Subcutaneous abdominal adipose tissue (tissue), 5 donors: ENCODE measurements around the gene GNAI1.

Source experiments
- H3K27ac ChIP-seq: one replicate; pipeline ENCODE4 v1.7.0; 2013; ENCODE audit warnings: low read depth, mild to moderate bottlenecking, inconsistent platforms, low read length, moderate library complexity
- H3K27me3 ChIP-seq, 5 donors: one replicate each; pipeline ENCODE4 v1.7.0; 2013; ENCODE audit warnings: low read length in 5 of 5, inconsistent platforms in 1 of 5; ENCODE audit not compliant: control insufficient read depth in 5 of 5, insufficient read depth in 4 of 5
- H3K36me3 ChIP-seq, 5 donors: one replicate each; pipeline ENCODE4 v1.7.0; 2013; ENCODE audit warnings: low read length in 5 of 5; ENCODE audit not compliant: control insufficient read depth in 5 of 5, insufficient read depth in 5 of 5
- H3K4me1 ChIP-seq, 5 donors: one replicate each; pipeline ENCODE4 v1.7.0; 2013; ENCODE audit warnings: low read length in 5 of 5, mild to moderate bottlenecking in 3 of 5, moderate library complexity in 1 of 5; ENCODE audit not compliant: control insufficient read depth in 5 of 5, insufficient read depth in 5 of 5
- H3K4me3 ChIP-seq, 5 donors: one replicate each; pipeline ENCODE4 v1.7.0; 2013; ENCODE audit warnings: low read length in 5 of 5, low read depth in 1 of 5
- H3K9ac ChIP-seq, 5 donors: one replicate each; pipeline ENCODE4 v1.7.0; 2013; ENCODE audit warnings: low read length in 5 of 5, mild to moderate bottlenecking in 4 of 5, moderate library complexity in 3 of 5
- H3K9me3 ChIP-seq, 5 donors: one replicate each; pipeline ENCODE4 v1.7.0; 2013; ENCODE audit warnings: low read length in 5 of 5; ENCODE audit not compliant: control insufficient read depth in 5 of 5
- donor health status: healthy.
- donor health status: healthy.
- donor health status: healthy.
- donor health status: healthy.
- donor health status: healthy.

Gene GNAI1

DNA sequence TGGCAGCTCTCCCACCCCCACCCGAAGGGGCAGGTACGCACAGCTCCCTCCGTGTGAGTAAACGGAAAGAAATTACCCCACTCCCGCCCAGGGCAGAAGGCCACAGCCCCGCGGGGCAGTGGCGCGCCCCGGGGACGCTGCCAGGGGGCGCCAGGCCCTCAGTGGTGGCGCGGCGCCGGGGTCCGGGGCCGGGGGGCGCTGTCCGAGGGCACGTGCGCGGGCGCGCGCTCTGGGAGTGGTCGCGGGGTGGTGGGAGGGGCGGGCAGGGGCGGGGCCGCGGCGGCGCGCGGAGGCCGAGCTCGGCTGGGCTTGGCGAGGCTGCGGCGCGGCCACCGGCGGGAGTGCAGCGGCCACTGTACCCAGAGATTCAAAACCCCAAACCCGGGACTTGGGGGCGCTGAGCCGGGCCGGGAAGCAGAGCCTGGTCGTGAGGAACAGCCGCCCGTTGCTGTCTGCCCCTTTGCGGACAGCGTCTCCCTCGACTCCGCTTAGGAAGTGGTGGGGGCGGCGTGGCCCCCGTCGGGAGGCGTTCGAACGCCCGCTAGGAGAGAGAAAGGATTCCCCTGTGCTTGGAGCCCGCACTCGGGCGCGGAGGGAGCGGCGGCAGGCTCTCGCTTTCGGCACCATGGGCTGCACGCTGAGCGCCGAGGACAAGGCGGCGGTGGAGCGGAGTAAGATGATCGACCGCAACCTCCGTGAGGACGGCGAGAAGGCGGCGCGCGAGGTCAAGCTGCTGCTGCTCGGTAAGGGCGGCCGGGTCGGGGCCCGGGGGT lies at the start of gene GNAI1:
GNAI1 (plus strand) TSS at position 296 of the 773 bp plus-strand sequence; CDS start at position 626, 330 bp downstream.
- no peaks in the 10 kb centered on the region for H3K27me3 ChIP-seq
- H3K36me3 ChIP-seq = no peaks in the 10 kb centered on the region
- H3K27ac ChIP-seq = peak within 1 kb of the TSS; percentile 98
- H3K4me1 ChIP-seq = peaks cover 4 to 42% (median 28%) of the 10 kb centered on the region in 5 donors
- peak within 1 kb of the TSS; percentile 82 to 94 (median 93) for H3K9ac ChIP-seq
- no peaks in the 10 kb centered on the region for H3K9me3 ChIP-seq
- peak within 1 kb of the TSS; percentile 85 to 98 (median 98) for H3K4me3 ChIP-seq

DNA sequence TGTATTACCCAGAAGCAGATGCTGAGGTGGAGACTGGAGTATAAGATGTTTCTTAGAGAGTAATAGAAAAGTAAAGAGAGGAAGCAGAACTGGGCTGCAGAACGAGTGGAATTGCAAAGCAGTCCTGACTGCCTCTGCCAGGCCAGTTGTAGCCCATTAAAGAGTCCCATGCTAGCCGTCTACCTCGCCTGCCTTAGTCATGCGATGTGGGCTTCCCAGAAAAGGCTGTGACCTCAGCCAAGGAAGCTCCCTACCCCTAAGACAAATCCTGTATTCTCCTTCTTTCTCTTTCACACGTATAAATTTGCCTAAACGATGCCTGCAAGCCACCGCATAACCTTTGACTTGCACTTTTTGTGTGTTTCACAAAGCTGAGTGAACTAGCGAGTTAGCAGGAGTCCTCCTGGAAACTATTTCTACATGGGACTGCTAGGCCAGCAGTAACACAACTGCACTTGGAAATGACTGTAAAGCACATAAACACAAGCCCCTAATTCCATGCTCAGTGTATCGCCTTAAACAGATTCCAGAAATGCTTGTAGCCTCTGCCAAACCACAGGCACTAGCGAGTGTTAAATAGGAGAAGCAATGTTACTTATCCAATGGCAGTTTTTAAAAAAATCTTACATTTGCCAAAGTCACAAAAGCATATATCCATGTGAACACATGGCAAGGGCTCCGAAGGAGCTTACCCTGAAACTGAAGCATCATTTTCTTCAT lies 47.4 kb upstream of the GNAI1 start:
- peak overlapping the region in 3 of 5 donors; percentile 15 to 34 (median 23) for H3K4me3 ChIP-seq
- H3K9ac ChIP-seq = peak overlapping the region in 3 of 5 donors; percentile 52 to 74 (median 59)
- no peaks in the 10 kb centered on the region for H3K27me3 ChIP-seq
- peaks cover 2 to 40% (median 21%) of the 10 kb centered on the region in 5 donors for H3K4me1 ChIP-seq
- no peaks in the 10 kb centered on the region for H3K36me3 ChIP-seq
- H3K9me3 ChIP-seq = peaks cover 0 to 7% (median 0%) of the 10 kb centered on the region in 5 donors
- H3K27ac ChIP-seq = peak overlapping the region; percentile 96

DNA sequence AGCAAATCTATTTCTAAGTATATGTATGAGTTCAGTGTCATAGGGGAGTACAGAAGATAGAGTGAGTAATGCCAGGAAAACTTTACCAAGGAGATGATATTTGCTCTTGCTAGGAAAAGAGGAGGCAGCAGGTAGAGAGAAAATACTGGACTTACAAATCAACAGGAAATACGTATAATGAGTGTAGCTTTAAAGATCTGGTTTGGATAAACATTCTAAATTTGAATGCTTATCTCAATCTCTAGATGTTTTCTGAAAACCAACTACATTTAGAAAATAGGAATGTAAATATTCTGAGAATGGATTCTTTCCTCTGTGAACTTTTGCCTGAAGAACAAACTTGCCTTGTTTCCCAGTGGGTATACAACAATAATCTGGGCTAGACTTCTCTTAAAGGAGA lies 46.9 kb upstream of the GNAI1 start:
- no peaks in the 10 kb centered on the region for H3K27me3 ChIP-seq
- no peaks in the 10 kb centered on the region for H3K36me3 ChIP-seq
- H3K27ac ChIP-seq = peak overlapping the region; percentile 96
- H3K9me3 ChIP-seq = peaks cover 0 to 7% (median 0%) of the 10 kb centered on the region in 5 donors
- H3K9ac ChIP-seq = peak overlapping the region; percentile 3 to 76 (median 52)
- H3K4me3 ChIP-seq = peak overlapping the region in 3 of 5 donors; percentile 15 to 34 (median 23)
- peaks cover 2 to 40% (median 21%) of the 10 kb centered on the region in 5 donors for H3K4me1 ChIP-seq

DNA sequence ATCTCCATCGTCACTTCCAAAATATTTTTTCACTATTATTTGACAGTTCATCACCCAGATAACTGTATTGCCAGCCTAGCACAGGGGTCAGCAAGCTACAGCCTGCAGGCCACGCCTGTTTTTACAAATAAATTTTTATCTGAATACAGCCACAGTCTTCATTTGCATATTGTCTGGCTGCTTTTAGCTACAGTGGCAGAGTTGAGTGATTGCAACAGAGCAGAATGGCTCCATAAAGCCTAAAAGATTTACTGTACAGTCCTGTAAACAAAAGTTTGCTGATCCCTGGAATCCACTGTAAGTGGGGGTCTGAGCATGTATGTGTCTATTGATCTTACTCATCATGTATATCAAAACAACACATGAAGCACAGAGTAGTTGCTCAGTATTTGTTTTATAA lies 45.9 kb upstream of the GNAI1 start:
- H3K9me3 ChIP-seq = peaks cover 0 to 7% (median 0%) of the 10 kb centered on the region in 5 donors
- no peaks in the 10 kb centered on the region for H3K36me3 ChIP-seq
- H3K4me3 ChIP-seq = peak overlapping the region in 2 of 5 donors; percentile 21 to 40
- H3K27me3 ChIP-seq = no peaks in the 10 kb centered on the region
- H3K4me1 ChIP-seq = peaks cover 2 to 40% (median 21%) of the 10 kb centered on the region in 5 donors
- H3K27ac ChIP-seq = peak overlapping the region; percentile 96
- H3K9ac ChIP-seq = peak overlapping the region in 2 of 5 donors; percentile 74 to 76

DNA sequence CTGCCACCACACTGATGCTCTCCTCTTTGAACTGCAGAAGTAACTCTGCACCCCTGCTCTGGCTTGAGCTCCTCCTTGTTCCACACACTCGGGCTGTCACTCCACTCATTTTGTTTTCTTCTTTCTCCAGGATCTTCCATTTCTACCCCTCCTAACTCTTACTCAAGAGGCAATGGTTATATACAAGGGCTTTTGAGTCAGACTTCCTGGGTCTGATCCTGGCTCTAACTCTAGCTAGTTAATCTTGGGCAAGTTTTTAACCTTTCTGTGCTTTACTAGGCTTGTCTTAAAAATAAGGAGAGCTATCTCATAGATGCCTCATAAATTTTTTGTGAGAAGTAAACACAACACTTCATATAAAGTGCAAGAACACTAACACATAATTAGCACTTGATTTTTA lies 45.3 kb upstream of the GNAI1 start:
- peak overlapping the region; percentile 96 for H3K27ac ChIP-seq

DNA sequence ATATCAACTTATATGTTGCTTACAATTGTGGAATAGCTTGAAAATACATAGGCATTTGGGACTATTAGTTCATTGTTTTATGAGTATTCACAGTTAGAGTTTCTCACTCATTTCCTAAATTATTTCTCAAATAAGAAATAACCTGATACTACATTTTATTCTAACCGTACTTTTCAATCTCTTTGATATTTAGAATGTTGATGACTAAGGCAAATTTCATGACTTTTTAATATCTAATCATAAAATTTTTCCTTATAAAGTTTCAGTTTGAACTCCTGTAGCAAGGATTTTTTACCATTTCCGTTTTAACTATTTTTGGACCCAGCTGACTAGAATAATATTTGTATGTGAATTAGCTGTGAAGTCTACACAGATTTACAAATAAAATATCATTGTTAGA lies 41.3 kb upstream of the GNAI1 start:
- H3K27ac ChIP-seq = no peak overlapping the region
- no peaks in the 10 kb centered on the region for H3K36me3 ChIP-seq
- H3K4me3 ChIP-seq = no peak overlapping the region
- H3K9me3 ChIP-seq = no peaks in the 10 kb centered on the region
- no peak overlapping the region for H3K9ac ChIP-seq
- H3K27me3 ChIP-seq = no peaks in the 10 kb centered on the region
- peaks cover 0 to 26% (median 9%) of the 10 kb centered on the region in 5 donors for H3K4me1 ChIP-seq

More for the DNA sequence above, 45.3 kb upstream of the GNAI1 start:
- no peaks in the 10 kb centered on the region for H3K36me3 ChIP-seq
- no peak overlapping the region for H3K4me3 ChIP-seq
- H3K9ac ChIP-seq = no peak overlapping the region
- H3K27me3 ChIP-seq = no peaks in the 10 kb centered on the region
- H3K4me1 ChIP-seq = peaks cover 2 to 40% (median 21%) of the 10 kb centered on the region in 5 donors
- peaks cover 0 to 7% (median 0%) of the 10 kb centered on the region in 5 donors for H3K9me3 ChIP-seq

DNA sequence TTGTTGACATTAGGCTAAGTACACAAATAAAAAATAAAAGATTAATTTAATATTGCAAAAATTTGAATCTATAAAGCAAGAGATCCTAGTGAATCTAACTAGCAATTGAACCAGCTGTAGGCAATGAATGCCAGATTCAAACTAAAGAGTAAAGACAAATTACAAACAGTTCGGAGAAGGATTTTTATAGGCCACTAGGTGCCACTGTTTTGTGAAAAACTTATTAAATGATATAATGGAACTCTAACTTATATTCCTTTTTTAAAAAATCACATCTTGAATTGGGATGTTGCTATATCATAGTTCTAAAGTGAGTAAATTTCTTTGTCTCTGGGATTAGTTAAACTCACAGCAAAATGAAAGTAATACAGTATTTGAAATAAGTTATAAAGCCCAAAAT lies 39.1 kb upstream of the GNAI1 start:
- Histone ChIP-seq H3K9ac (no peak overlapping the region), H3K4me3 (no peak overlapping the region), H3K27ac (no peak overlapping the region), H3K9me3 (no peaks in the 10 kb centered on the region), H3K27me3 (no peaks in the 10 kb centered on the region), H3K4me1 (peaks cover 0 to 6% (median 0%) of the 10 kb centered on the region in 5 donors), H3K36me3 (no peaks in the 10 kb centered on the region)

DNA sequence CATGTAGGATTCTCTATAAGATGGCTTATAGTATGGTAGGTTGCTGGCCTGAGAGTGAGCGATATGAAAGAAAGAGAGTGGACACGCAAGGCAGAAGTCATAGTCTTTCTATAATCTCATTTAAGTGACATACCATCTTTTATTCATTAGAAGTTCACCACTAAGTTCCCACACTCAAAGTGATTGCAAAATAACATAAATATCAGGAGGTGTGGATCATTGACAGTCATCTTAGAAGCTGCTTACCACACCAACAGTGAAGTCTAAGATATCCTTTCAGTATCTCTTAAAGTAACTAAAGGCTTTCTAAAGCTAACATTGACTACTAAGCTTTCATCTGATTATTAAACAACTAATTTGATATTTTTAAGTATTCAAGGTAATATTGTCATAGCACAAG lies 36.9 kb upstream of the GNAI1 start:
- no peaks in the 10 kb centered on the region for H3K36me3 ChIP-seq
- no peak overlapping the region for H3K9ac ChIP-seq
- H3K4me3 ChIP-seq = no peak overlapping the region
- no peak overlapping the region for H3K27ac ChIP-seq
- no peaks in the 10 kb centered on the region for H3K4me1 ChIP-seq
- H3K9me3 ChIP-seq = no peaks in the 10 kb centered on the region
- no peaks in the 10 kb centered on the region for H3K27me3 ChIP-seq

DNA sequence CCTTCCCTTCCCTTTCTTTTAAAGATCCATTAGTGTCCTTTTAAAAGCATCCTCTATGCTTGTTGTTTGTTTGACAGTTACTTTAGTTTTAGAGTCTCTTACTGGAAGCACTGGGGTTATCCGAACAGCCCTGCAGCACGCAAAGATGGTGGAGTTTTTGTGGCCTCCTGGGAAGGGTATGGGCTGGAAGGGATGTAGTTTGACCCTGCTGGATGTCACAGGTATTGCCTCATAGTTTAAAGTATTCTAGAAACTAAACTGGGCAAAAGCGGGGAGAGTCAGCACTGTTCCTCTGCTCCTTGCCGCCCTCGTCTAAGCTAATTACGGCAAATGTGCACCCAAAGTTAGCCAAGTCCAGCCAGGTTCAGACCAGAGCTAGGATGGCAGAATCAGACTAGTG lies 35.8 kb upstream of the GNAI1 start:
- H3K27me3 ChIP-seq = no peaks in the 10 kb centered on the region
- no peaks in the 10 kb centered on the region for H3K9me3 ChIP-seq
- H3K9ac ChIP-seq = no peak overlapping the region
- no peaks in the 10 kb centered on the region for H3K36me3 ChIP-seq
- no peak overlapping the region for H3K4me3 ChIP-seq
- H3K27ac ChIP-seq = no peak overlapping the region
- H3K4me1 ChIP-seq = no peaks in the 10 kb centered on the region

DNA sequence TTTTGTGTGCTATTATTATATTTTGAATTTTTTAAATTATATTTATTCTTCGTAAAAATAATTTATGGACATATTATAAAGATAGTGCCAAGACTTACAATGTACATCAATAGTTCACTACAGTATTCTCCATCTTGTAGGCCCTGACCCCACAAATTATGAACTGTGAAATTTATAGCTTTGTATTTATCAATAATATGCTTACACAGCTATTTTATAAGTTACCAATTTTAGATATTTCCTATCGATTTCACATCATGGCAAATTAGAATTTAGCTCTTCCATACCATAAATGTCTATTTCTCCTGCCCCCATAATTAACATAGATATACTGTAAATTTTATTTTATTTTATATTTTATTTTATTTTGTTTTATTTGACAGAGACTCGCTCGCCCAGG lies 34.4 kb upstream of the GNAI1 start:
- H3K9me3 ChIP-seq = no peaks in the 10 kb centered on the region
- no peak overlapping the region for H3K27ac ChIP-seq
- no peaks in the 10 kb centered on the region for H3K4me1 ChIP-seq
- H3K27me3 ChIP-seq = no peaks in the 10 kb centered on the region
- no peaks in the 10 kb centered on the region for H3K36me3 ChIP-seq
- H3K9ac ChIP-seq = no peak overlapping the region
- H3K4me3 ChIP-seq = no peak overlapping the region
